Measurements from ENCODE around the gene SOX15.

The SOX15 gene

DNA sequence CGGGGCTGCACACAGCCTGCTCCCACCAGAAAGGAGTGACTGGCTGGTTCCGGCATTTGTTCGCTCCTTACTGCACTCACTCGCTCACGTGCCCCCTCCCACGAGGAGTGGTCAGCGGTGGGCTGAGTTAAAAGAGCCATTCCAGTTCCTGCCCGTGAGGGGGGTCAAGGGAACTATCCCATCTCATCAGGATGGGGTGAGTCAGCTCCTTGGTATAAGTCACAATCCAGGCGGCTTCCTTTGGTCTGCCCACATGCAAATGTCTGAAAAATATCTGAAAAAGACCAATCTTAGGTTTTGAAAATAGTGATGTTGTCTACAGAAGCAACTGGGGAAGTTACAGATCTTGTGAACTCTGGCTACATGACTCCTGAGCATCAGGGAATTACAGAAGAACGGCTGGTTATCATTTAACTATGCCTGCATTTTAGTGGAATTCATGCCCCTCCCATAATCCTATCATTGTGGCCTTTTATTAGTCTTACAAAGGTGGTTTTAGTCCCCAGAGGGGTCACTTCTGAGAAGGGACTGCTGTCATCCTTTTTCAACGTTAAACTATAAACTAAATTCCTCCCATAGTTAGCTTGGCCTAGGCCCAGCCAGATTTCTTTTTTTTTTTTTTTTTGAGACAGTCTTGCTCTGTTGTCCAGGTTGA, 50.9 kb downstream of the SOX15 start:
- H3K27me3 ChIP-seq (ENCODE audit: control insufficient read depth, insufficient read depth, low read length) = no peaks in the 10 kb centered on the region; the same call in 1 of the 2 replicates

More for the DNA sequence above, 50.9 kb downstream of the SOX15 start:
- no peak overlapping the region for H3K4me3 ChIP-seq (ENCODE audit: low read length)
- no peak for DNase-seq (ENCODE audit: low read depth, low spot score)
- H3K36me3 ChIP-seq (ENCODE audit: control insufficient read depth, insufficient read depth, low read length) = no peaks in the 10 kb centered on the region
- no peak overlapping the region for H3K27ac ChIP-seq (ENCODE audit: low read length)
- no peaks in the 10 kb centered on the region for H3K9me3 ChIP-seq (ENCODE audit: control insufficient read depth, insufficient read depth, low read length)
- WGBS (ENCODE audit: insufficient coverage, insufficient read length) = no CpG with 5 or more reads among the region's 11 CpGs
- no peaks in the 10 kb centered on the region for H3K4me1 ChIP-seq (ENCODE audit: control insufficient read depth, insufficient read depth, low read length)
